HEK293 (cell line): Measurements from ENCODE around the gene PRKAG3.

Source experiments
- ZNF350 ChIP-seq: fragments of 450-650 bp; formaldehyde crosslinking; IDR thresholded peaks from 2 replicates; pipeline ENCODE4 v1.5.0; 2017; ENCODE audit warnings: missing biosample characterization, mild to moderate bottlenecking, missing genetic modification characterization
- ZNF37A ChIP-seq: fragments of 450-650 bp; IDR thresholded peaks from 2 replicates; pipeline ENCODE4 v1.5.1; 2018; ENCODE audit warnings: missing biosample characterization, missing genetic modification characterization

- TF ChIP-seq ZNF37A (no peak), ZNF350 (no peak)
Observed at GRCh38 chr2:218880102-218880858, 48.7 kb upstream of the PRKAG3 start, which contains the start of gene WNT10A.
